Right kidney (tissue), 9 donors: Measurements from ENCODE around the gene GSTT2B.
"Not testable (repeated sequence)": the region's sequence is repeated elsewhere in the genome, so short reads cannot be mapped to it uniquely, and the experiment has no call there.

Experiments
- DNase-seq: peaks from one replicate; pipeline ENCODE4 v3.0.0-alpha.2; 2016
- long read RNA-seq, 8 donors: transcript quantifications; one replicate each; lab custom pipeline, GENCODE V29; 2026

Gene GSTT2B
- long read RNA-seq, donor 1, partial matches to known transcripts = 0 of 3 reads
- long read RNA-seq, donor 1, other reads (novel, unspliced or antisense) = 0 of 3 reads
- long read RNA-seq, donor 2, transcript GSTT2B-201 (5 exons, 1,099 nt) = major isoform, 5 of 5 reads
- long read RNA-seq, donor 2, partial matches to known transcripts = 0 of 5 reads
- long read RNA-seq, donor 2, other reads (novel, unspliced or antisense) = 0 of 5 reads
- long read RNA-seq, donor 3 = 0 reads
- long read RNA-seq, donor 4, transcript GSTT2B-201 (5 exons, 1,099 nt) = major isoform, 8 of 8 reads
- long read RNA-seq, donor 4, partial matches to known transcripts = 0 of 8 reads
- long read RNA-seq, donor 4, other reads (novel, unspliced or antisense) = 0 of 8 reads
- long read RNA-seq, donor 5, transcript GSTT2B-201 (5 exons, 1,099 nt) = major isoform, 10 of 11 reads
- long read RNA-seq, donor 5, partial matches to known transcripts = 0 of 11 reads
- long read RNA-seq, donor 5, other reads (novel, unspliced or antisense) = 0 of 11 reads
- long read RNA-seq, donor 6 = 0 reads
- long read RNA-seq, donor 7, partial matches to known transcripts = 0 of 5 reads
- long read RNA-seq, donor 7, other reads (novel, unspliced or antisense) = 0 of 5 reads
- long read RNA-seq, donor 8, partial matches to known transcripts = 0 of 1 reads
- long read RNA-seq, donor 8, other reads (novel, unspliced or antisense) = 0 of 1 reads

GRCh38 chr22:23961084-23961771 is at the start of gene GSTT2B:
Gene GSTT2B, minus strand, starts transcription at chr22:23961195. Its CDS starts 64 bp downstream, at chr22:23961131.
- not testable (repeated sequence) for DNase-seq

- DNase-seq = no peak
These were observed 49.0 kb upstream of the GSTT2B start for GRCh38 chr22:24010018-24010391.

- no peak for DNase-seq
These were observed 48.4 kb upstream of the GSTT2B start for GRCh38 chr22:24009227-24010017.

- no peak for DNase-seq
These were observed 47.6 kb upstream of the GSTT2B start for GRCh38 chr22:24008381-24009226.

GRCh38 chr22:24008022-24008283 is 47.0 kb upstream of the GSTT2B start:
- no peak for DNase-seq

- no peak for DNase-seq
These were observed 46.4 kb upstream of the GSTT2B start for GRCh38 chr22:24007253-24008021.

- DNase-seq = no peak
These were observed 45.9 kb upstream of the GSTT2B start for GRCh38 chr22:24006914-24007214.

GRCh38 chr22:24006207-24006913 is 45.4 kb upstream of the GSTT2B start:
- no peak for DNase-seq

- no peak for DNase-seq
These were observed 44.2 kb upstream of the GSTT2B start, which contains the start of gene GSTT4 for GRCh38 chr22:24005201-24005600. Gene GSTT4, minus strand, starts transcription at chr22:24005453. Its CDS starts 97 bp downstream, at chr22:24005356.

GRCh38 chr22:24003887-24004286 is 42.9 kb upstream of the GSTT2B start:
- DNase-seq = no peak

- no peak for DNase-seq
These were observed 41.9 kb upstream of the GSTT2B start for GRCh38 chr22:24002851-24003250.

GRCh38 chr22:24002272-24002671 is 41.3 kb upstream of the GSTT2B start:
- DNase-seq = no peak

- DNase-seq = no peak
These were observed 40.3 kb upstream of the GSTT2B start for GRCh38 chr22:24001314-24001713.

GRCh38 chr22:23999779-24000178 is 38.8 kb upstream of the GSTT2B start:
- DNase-seq = not testable (repeated sequence)

- DNase-seq = no peak
These were observed 36.1 kb upstream of the GSTT2B start for GRCh38 chr22:23997092-23997491.

- not testable (repeated sequence) for DNase-seq
These were observed 32.7 kb upstream of the GSTT2B start for GRCh38 chr22:23993581-23994177.

GRCh38 chr22:23993080-23993479 is 32.1 kb upstream of the GSTT2B start:
- DNase-seq = not testable (repeated sequence)

- DNase-seq = not testable (repeated sequence)
These were observed 28.7 kb upstream of the GSTT2B start for GRCh38 chr22:23989583-23990244.

GRCh38 chr22:23986538-23987178 is 25.7 kb upstream of the GSTT2B start:
- not testable (repeated sequence) for DNase-seq
